Gastroesophageal sphincter (tissue), 4 donors: ENCODE data around the gene VENTX. TPM values are rescaled to one million over a fixed set of nuclear protein-coding genes. Genes with fewer than 3 reads are reported as not detected.

ENCODE experiments used
- ATAC-seq: fragments of 150-250 bp; one replicate; pipeline ENCODE4 v1.9.1; 2016; ENCODE audit warnings: mild to moderate bottlenecking, moderate library complexity
- H3K27ac ChIP-seq, 4 donors: fragments of 200-600 bp; sonication (generic) in 3 of 4; 1 replicate in 3 of 4; 2 replicates in 1 of 4; pipeline ENCODE4 v1.5.1; 2016 to 2019
- H3K27me3 ChIP-seq: fragments of 200-600 bp; sonication (generic); one replicate; pipeline ENCODE4 v1.5.1; 2019
- H3K36me3 ChIP-seq, 2 donors: fragments of 200-600 bp; sonication (generic); one replicate each; pipeline ENCODE4 v1.5.1; 2019; ENCODE audit warnings: control low read depth in 1 of 2
- H3K4me1 ChIP-seq, 3 donors: fragments of 200-600 bp; sonication (generic); 1 replicate in 2 of 3; 2 replicates in 1 of 3; pipeline ENCODE4 v1.5.1; 2016 to 2019; ENCODE audit warnings: control low read depth in 2 of 3
- H3K4me3 ChIP-seq, 2 donors: fragments of 200-600 bp; sonication (generic); one replicate each; pipeline ENCODE4 v1.5.1; 2019; ENCODE audit warnings: mild to moderate bottlenecking in 1 of 2, moderate library complexity in 1 of 2
- H3K9me3 ChIP-seq, 3 donors: fragments of 200-600 bp; sonication (generic); one replicate each; pipeline ENCODE4 v1.5.1; 2017 to 2019; ENCODE audit warnings: control low read depth in 2 of 3
- EP300 ChIP-seq: sonication (generic); formaldehyde crosslinking; IDR thresholded peaks from one replicate; pipeline ENCODE4 v1.6.1; 2017; ENCODE audit warnings: antibody characterized with exemption, mild to moderate bottlenecking
- POLR2A ChIP-seq, 2 donors: fragments of 450-650 bp; IDR thresholded peaks; one replicate each; pipeline ENCODE4 v1.6.1; 2017; ENCODE audit warnings: antibody characterized with exemption in 2 of 2, mild to moderate bottlenecking in 2 of 2, moderate library complexity in 1 of 2
- POLR2AphosphoS5 ChIP-seq: sonication (generic); formaldehyde crosslinking; IDR thresholded peaks from one replicate; pipeline ENCODE4 v1.6.1; 2017; ENCODE audit warnings: antibody characterized with exemption
- WGBS, 2 donors: methylation state at CpG; one replicate each; pipeline ENCODE4 v1.1.5; 2018; ENCODE audit warnings: low coverage in 1 of 2; 5-methylcytosine and 5-hydroxymethylcytosine counted together
- total RNA-seq, 4 donors: library from RNA; depleted of rRNA; stranded (reverse); fragments of >200 nt; gene quantifications; one replicate each; pipeline ENCODE4 v1.1.0, GENCODE V29; 2016
- TF ChIP-seq, protein P1 (sequence below), 4 experiments: fragments of 200-600 bp in 2 of 4; fragments of 450-650 bp in 2 of 4; sonication (generic) in 1 of 4; IDR thresholded peaks; one replicate each; pipeline ENCODE4 v1.5.1; 2017 to 2019; ENCODE audit warnings: antibody characterized with exemption in 4 of 4, mild to moderate bottlenecking in 2 of 4, moderate library complexity in 2 of 4

VENTX gene
- total RNA-seq, 4 donors from 2014 or later: 0.66 to 2.3 (median 1.4) TPM

- ATAC-seq: no peak
- Histone ChIP-seq H3K4me1 (peaks cover 0 to under 1% (median 0%) of the 10 kb centered on the region in 3 donors), H3K9me3 (no peaks in the 10 kb centered on the region), H3K36me3 (no peaks in the 10 kb centered on the region), H3K27ac (no peak overlapping the region), H3K27me3 (peaks cover 100% of the 10 kb centered on the region), H3K4me3 (no peak overlapping the region)
- 70 to 87% methylated on average over 3 to 4 of the region's 14 CpGs for WGBS, 2 donors
- TF ChIP-seq EP300: no peak
- TF ChIP-seq, protein P1, sequence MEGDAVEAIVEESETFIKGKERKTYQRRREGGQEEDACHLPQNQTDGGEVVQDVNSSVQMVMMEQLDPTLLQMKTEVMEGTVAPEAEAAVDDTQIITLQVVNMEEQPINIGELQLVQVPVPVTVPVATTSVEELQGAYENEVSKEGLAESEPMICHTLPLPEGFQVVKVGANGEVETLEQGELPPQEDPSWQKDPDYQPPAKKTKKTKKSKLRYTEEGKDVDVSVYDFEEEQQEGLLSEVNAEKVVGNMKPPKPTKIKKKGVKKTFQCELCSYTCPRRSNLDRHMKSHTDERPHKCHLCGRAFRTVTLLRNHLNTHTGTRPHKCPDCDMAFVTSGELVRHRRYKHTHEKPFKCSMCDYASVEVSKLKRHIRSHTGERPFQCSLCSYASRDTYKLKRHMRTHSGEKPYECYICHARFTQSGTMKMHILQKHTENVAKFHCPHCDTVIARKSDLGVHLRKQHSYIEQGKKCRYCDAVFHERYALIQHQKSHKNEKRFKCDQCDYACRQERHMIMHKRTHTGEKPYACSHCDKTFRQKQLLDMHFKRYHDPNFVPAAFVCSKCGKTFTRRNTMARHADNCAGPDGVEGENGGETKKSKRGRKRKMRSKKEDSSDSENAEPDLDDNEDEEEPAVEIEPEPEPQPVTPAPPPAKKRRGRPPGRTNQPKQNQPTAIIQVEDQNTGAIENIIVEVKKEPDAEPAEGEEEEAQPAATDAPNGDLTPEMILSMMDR (IDR thresholded peaks at IDR 0.05): no peak
- TF ChIP-seq POLR2A (IDR thresholded peaks at IDR 0.05): no peak
- no peak for TF ChIP-seq POLR2AphosphoS5
Measured at GRCh38 chr10:133243593-133243992, 5.9 kb downstream of the VENTX start.

GRCh38 chr10:133245439-133246235 is 8.0 kb downstream of the VENTX start:
- TF ChIP-seq EP300 (no peak), POLR2A (IDR thresholded peaks at IDR 0.05) (no peak), POLR2AphosphoS5 (no peak)
- TF ChIP-seq, protein P1 (IDR thresholded peaks at IDR 0.05): no peak
- Histone ChIP-seq H3K27ac (no peak overlapping the region), H3K4me1 (no peaks in the 10 kb centered on the region), H3K36me3 (no peaks in the 10 kb centered on the region), H3K27me3 (peaks cover 98% of the 10 kb centered on the region), H3K9me3 (no peaks in the 10 kb centered on the region), H3K4me3 (no peak overlapping the region)
- ATAC-seq: no peak
- WGBS, 2 donors: 33 to 80% methylated on average over 2 to 3 of the region's 33 CpGs

- ATAC-seq: no peak
- Histone ChIP-seq H3K27me3 (peaks cover 98% of the 10 kb centered on the region), H3K27ac (no peak overlapping the region), H3K36me3 (no peaks in the 10 kb centered on the region), H3K4me1 (no peaks in the 10 kb centered on the region), H3K4me3 (no peak overlapping the region), H3K9me3 (no peaks in the 10 kb centered on the region)
- WGBS, 2 donors: 45 to 47% methylated on average over 4 to 8 of the region's 12 CpGs
- TF ChIP-seq EP300 (no peak), POLR2AphosphoS5 (no peak), POLR2A (IDR thresholded peaks at IDR 0.05) (no peak)
- TF ChIP-seq, protein P1 (IDR thresholded peaks at IDR 0.05): no peak
Measured at GRCh38 chr10:133246236-133246626, 8.6 kb downstream of the VENTX start.

DNA sequence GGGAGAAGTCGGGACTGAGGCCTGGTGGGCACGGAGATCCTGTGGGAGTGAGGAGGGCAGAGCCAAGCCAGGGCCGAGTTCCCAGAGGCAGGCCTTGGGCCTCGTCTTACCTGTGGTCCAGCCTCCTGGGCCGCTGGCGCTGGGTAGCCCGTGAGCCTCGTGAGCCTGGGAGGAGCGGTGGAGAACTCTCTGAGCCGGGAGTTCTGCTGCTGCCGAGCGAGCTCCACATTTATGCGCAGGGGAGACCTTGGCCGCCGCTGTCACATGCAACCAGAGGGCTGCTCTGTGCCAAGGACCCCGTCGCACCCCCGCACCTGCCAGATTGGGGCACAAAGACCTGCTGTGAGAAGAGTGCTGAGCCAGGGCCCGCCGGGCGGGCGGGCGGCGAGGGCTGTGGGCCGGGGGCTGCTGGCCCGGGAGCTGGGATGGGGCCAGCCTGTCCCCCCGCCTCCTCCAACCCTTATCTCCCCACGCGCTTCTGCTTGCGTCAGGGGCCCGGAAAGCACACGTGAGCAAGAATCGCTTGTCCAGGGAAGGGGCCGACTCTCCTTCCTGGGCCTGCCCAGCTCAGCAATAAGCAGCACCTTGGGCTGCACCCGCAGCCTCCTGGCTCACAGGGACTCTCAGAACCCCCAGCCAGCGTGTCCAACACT is 10.2 kb downstream of the VENTX start:
- no CpG with 5 or more reads among the region's 36 CpGs for WGBS, 2 donors
- Histone ChIP-seq H3K4me3 (no peak overlapping the region), H3K9me3 (no peaks in the 10 kb centered on the region), H3K27me3 (peaks cover 98% of the 10 kb centered on the region), H3K4me1 (no peaks in the 10 kb centered on the region), H3K36me3 (no peaks in the 10 kb centered on the region), H3K27ac (no peak overlapping the region)
- TF ChIP-seq EP300 (no peak), POLR2A (IDR thresholded peaks at IDR 0.05) (no peak), POLR2AphosphoS5 (no peak)
- TF ChIP-seq, protein P1 (IDR thresholded peaks at IDR 0.05): no peak
- ATAC-seq: no peak
